Choroid plexus epithelial cell (primary cell): ENCODE measurements around the gene TOMM70.
A peak's percentile ranks its signal among the peaks of the same experiment; 100 is the strongest.

ENCODE experiments used
- DNase-seq: peaks from one replicate; pipeline ENCODE4 v3.0.0-alpha.2; 2010; ENCODE audit warnings: low read depth
- H3K4me3 ChIP-seq: 2 replicates; pipeline ENCODE4 v1.5.1; 2011; ENCODE audit warnings: low read depth, mild to moderate bottlenecking, control low read depth, low read length, moderate library complexity
- CTCF ChIP-seq: conservative IDR thresholded peaks from 2 replicates; pipeline ENCODE4 v1.5.1; 2011; ENCODE audit warnings: low read depth, mild to moderate bottlenecking, control low read depth, inconsistent platforms, low read length, moderate library complexity

The TOMM70 gene

GRCh38 chr3:100395679-100396431 lies 5.0 kb downstream of the TOMM70 start:
- H3K4me3 ChIP-seq, result no peak overlapping the region
- no peak for DNase-seq
- TF ChIP-seq CTCF, result no peak

- TF ChIP-seq CTCF, result no peak
- H3K4me3 ChIP-seq, result no peak overlapping the region
- no peak for DNase-seq
Measured at GRCh38 chr3:100389025-100389424, 11.9 kb downstream of the TOMM70 start.

- peak; percentile 75 for DNase-seq
- H3K4me3 ChIP-seq, result no peak overlapping the region
- TF ChIP-seq CTCF, result no peak
Measured at GRCh38 chr3:100386437-100387074, 14.3 kb downstream of the TOMM70 start.

- H3K4me3 ChIP-seq, result no peak overlapping the region
- no peak for TF ChIP-seq CTCF
- DNase-seq, result peak; percentile 45
Measured at GRCh38 chr3:100384733-100385525, 16.0 kb downstream of the TOMM70 start.

GRCh38 chr3:100376301-100376700 lies 24.6 kb downstream of the TOMM70 start:
- no peak for DNase-seq
- no peak for TF ChIP-seq CTCF
- H3K4me3 ChIP-seq, result no peak overlapping the region

- TF ChIP-seq CTCF, result no peak
- DNase-seq, result no peak
- H3K4me3 ChIP-seq, result no peak overlapping the region
Measured at GRCh38 chr3:100374521-100374920, 26.4 kb downstream of the TOMM70 start.
